Activated naive CD8-positive, alpha-beta T cell treated with anti-CD3 and anti-CD28 coated beads, Interleukin-2, amount 50 U/mL, for 16 hours (primary cell): ENCODE results near the gene MRPL16.
"Not testable (repeated sequence)": the region's sequence is repeated elsewhere in the genome, so short reads cannot be mapped to it uniquely, and the experiment has no call there.

Experiments used
- DNase-seq: peaks from one replicate; pipeline ENCODE4 v3.0.0-alpha.2; 2020; ENCODE audit warnings: low read depth, low spot score

The MRPL16 gene

DNA sequence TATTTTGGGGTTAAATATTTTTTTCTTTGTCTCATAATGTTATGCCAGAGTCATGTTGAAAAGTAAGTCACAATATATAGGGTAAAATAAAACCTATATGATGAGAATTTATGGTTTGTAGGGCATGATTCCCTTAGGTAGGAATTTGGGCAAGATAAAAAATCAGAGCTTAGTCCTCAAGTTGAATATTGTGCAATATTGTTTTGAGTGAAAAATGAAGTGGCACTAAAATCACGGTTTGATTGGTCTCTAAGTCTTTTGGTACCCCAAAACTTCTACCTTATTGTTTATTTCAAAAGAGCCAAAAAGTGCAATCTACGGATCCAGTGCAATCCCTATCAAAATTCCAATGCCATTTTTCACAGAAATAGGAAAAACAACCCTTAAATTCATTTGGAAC is 1.6 kb upstream of the MRPL16 start:
- DNase-seq: no peak

- DNase-seq: no peak
Observed at GRCh38 chr11:59810911-59811259, 307 bp upstream of the MRPL16 start.

GRCh38 chr11:59807047-59807610 is 3.4 kb downstream of the MRPL16 start:
- no peak for DNase-seq

DNA sequence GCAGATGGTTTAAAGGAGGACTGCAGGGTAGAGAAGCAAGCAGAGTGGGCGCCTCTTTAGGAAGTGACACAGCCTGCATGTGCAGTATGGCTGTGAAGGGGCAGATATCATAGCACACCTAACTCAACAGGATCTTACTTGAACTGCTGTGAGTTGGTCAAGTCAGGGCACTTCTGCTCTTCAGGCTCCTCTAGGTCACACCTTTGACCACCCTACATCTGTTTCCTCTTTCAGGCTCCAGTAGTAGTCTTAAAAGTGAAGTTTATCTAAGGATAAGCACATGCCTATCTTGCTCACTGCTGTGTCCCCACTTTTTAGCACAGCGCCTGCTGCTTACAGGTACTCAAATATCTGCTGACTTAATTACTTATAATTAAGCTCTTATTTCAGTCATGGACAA is 6.5 kb downstream of the MRPL16 start:
- DNase-seq: no peak

- no peak for DNase-seq
Observed at GRCh38 chr11:59802639-59803176, 7.9 kb downstream of the MRPL16 start.

- no peak for DNase-seq
Observed at GRCh38 chr11:59801981-59802638, 8.5 kb downstream of the MRPL16 start.

DNA sequence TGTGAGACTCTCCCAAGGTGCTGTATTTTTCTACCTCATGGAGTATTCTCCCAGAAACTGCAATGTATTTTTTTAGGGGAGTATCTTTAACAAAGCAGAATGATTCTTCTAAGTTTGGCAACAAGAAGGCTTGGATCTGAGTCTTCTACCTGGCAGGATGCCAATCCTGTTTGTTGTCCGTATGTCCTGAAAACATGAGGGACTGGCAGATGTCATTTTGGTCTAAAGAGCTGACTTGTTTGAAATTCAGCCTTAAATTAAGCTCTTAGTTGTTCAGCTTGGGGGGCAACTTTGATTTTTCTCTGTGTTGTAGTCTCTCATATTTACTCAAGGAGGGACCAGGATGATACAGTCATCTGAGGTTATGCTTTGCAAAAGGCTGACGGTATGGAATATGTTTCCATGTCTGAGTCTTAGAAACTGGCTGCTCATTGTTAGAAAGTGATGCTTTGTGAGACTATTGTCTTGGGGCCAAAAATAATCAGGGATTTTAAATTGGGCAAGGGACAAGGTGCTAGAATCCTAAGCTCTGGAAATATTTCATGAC is 9.3 kb downstream of the MRPL16 start:
- no peak for DNase-seq

GRCh38 chr11:59800390-59801025 is 10.1 kb downstream of the MRPL16 start:
- no peak for DNase-seq

GRCh38 chr11:59794417-59794816 is 16.2 kb downstream of the MRPL16 start:
- no peak for DNase-seq

DNA sequence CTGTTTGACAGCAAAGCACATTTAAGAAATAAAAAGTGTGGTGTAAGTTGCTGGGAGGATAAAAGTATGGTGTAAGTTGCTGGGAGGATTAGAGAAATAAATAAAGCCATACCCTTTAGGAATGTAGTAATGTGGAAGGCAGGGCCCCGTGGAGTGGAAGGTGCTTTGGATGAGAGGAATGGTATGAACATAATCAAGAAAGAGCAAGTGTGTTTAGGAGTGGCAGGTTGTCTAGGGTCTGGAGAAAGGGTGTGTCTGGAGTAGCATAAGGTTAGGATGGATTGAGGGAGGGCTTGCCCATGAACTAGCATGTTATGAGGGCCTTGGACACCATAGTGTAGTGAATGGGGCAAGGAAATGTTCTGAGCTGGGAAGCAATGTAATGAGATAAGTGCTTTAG is 18.1 kb downstream of the MRPL16 start:
- no peak for DNase-seq

GRCh38 chr11:59791639-59792038 is 18.9 kb downstream of the MRPL16 start:
- no peak for DNase-seq

DNA sequence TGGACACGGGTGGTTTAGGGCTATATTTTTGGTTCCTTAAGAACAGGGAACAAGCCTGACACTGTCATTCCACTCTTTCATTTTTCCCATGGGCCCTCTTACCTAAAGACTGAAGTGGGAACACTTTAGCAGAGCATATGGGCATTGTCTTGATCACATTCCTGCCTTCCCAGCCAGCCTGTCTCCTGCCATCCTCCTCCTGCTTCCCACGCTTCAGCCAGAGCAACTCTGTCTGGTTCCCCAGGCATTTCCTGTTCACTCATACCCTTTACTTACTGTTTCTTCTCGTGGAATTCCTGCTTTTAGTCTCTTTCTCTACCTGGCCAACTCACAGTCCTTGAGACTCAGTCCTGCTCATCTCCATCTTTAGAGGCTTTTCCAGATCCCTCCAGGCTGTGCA is 22.8 kb downstream of the MRPL16 start:
- DNase-seq: no peak

GRCh38 chr11:59787255-59787588 is 23.4 kb downstream of the MRPL16 start:
- no peak for DNase-seq

DNA sequence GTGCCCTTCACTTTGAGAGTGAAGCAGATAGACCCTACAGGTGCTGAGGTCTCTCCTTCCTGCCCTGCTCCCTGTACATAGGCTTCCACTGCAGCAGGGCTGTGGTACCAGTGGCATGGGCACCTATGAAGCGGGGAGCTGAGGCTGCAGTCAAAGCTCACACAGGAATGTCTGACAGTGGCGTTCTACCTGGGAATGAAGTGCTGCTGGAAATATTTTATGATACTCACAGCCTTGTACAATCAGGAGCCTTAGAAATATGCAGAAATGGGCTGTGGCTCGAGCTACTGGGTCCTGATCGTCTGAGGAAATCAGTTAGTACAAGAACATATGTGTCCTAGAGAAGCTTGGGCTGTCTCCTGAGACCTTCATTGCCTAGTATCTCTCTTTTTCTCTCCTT is 24.8 kb downstream of the MRPL16 start:
- no peak for DNase-seq

- not testable (repeated sequence) for DNase-seq
Observed at GRCh38 chr11:59784441-59784840, 26.1 kb downstream of the MRPL16 start.

- DNase-seq: no peak
Observed at GRCh38 chr11:59783632-59784090, 26.9 kb downstream of the MRPL16 start.

- no peak for DNase-seq
Observed at GRCh38 chr11:59782080-59782479, 28.5 kb downstream of the MRPL16 start.

- DNase-seq: no peak
Observed at GRCh38 chr11:59779487-59779886, 31.1 kb downstream of the MRPL16 start.

GRCh38 chr11:59778122-59778521 is 32.5 kb downstream of the MRPL16 start:
- no peak for DNase-seq

- DNase-seq: no peak
Observed at GRCh38 chr11:59777104-59777503, 33.5 kb downstream of the MRPL16 start.

DNA sequence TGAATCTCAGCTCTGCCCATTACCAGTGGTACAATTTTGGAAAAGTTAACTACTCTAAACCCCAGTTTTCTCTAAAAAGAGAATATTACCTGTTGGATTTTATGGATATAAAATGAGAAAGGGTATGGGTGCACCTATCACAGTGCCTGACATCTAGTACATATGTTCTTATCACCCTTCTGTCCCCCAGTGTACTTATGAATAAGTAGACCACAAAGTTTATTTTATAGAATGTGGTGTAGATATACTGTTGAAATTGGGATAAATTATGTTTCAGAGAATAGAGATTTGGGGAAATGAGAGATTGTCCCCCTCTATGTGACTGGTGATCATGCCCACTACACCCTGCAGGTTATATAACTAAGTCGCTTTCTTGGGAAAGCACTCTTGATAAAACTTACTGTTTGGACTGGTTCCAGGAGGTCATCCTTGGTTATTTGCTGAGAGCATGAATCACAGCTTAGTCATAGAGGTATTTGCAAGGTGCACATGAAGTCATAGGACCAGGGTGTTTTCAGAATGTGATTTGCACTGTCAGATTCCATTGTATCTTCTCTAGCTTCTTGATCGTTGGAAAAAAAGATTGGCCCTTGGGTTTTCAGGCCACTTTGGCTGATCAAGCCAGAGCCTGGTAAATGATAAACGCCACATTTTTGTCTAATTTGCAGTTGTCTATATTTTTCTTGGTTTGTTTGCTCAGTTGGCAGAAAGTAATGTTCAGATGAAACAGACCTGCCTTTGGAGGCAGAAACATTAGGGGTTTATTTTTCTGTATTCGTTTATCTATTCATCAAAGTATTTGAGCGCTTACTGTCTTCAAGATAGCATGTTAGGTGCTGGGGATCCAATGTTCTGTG is 34.1 kb downstream of the MRPL16 start:
- DNase-seq: no peak

GRCh38 chr11:59773083-59773440 is 37.5 kb downstream of the MRPL16 start:
- no peak for DNase-seq
